Stimulated activated CD4-positive, alpha-beta T cell treated with anti-CD3 and anti-CD28 coated beads, Interleukin-1b, Interleukin-23, amount 100 ng/mL, for 48 hours (primary cell): ENCODE results near the gene UNC45B.
A peak's percentile ranks its signal among the peaks of the same experiment; 100 is the strongest.
"Not testable (repeated sequence)": the region's sequence is repeated elsewhere in the genome, so short reads cannot be mapped to it uniquely, and the experiment has no call there.

Source experiments
- DNase-seq: peaks from one replicate; pipeline ENCODE4 v3.0.0-alpha.2; 2020

UNC45B gene

DNA sequence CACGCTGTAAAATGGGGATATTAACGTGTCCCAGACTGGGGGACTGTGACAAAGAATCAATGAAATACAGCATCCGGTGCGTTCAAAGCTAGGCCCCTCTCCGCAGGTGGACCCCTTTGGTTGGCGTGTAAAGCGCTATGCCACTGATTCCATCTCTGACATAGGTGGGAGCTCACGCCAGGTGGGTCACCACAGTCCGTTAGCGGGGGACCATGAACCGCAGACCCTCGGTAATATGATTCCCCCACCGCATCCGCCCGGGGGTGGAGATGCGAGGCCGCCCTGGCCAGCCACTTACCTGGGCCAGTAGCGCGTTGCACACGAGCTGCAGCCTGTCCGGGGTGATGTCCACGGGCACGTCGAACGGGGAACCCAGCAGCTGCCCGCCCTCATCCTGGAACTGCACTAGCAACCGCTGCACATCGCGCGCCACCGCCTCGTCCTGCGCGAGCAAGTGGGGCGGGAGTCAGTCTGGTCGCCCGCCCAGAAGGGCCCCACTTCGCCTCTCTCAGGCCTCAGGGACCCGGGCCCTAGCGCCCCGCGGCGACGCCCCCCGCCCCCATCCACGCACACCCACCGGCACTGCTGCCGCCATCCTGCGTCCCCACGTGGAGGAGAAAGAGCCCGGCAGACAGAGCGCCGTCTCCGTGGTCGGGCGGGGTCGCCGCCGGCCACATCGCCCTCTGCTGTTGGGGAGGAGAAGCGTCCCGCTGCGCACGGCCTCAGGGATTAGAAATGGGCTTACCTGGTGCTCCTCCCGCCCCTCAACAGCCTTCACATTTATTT, 5.7 kb upstream of the UNC45B start, which contains the start of gene NLE1:
Gene NLE1, minus strand, starts transcription at position 623 of the 786 bp plus-strand sequence. Its CDS starts 28 bp downstream, at position 595.
- peak; percentile 89 for DNase-seq

DNA sequence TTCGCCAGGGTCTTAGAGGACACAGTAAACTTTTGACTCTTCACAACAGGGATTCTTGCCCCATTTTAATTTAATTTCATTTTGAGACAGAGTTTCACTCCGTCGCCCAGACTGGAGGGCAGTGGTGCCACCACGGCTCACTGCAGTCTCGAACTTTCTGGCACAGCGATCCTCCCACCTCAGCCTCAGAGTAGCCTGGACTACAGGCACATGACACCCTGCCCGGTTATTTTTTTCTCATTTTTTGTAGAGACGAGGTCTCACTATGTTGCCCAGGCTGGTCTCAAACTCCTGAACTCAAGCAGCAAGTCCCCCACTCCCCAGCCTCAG, 5.2 kb upstream of the UNC45B start:
- DNase-seq = no peak

DNA sequence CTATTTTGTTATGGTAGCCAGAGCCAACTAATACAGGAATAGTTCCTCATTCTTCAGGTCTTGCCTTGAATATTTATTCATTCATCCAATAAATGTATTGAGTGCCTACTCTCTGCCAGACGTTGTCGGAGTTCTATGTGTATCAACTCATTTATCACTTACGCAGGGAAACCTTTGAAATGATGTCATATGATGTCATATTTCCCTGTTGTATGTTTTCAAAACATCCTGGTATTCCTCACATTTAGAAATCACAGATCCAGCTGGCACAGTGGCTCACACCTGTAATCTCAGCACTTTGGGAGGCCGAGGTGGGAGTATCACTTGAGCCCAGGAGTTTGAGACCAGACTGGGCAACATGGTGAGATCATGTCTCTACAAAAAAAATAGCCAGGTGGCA, 2.8 kb upstream of the UNC45B start:
- no peak for DNase-seq

DNA sequence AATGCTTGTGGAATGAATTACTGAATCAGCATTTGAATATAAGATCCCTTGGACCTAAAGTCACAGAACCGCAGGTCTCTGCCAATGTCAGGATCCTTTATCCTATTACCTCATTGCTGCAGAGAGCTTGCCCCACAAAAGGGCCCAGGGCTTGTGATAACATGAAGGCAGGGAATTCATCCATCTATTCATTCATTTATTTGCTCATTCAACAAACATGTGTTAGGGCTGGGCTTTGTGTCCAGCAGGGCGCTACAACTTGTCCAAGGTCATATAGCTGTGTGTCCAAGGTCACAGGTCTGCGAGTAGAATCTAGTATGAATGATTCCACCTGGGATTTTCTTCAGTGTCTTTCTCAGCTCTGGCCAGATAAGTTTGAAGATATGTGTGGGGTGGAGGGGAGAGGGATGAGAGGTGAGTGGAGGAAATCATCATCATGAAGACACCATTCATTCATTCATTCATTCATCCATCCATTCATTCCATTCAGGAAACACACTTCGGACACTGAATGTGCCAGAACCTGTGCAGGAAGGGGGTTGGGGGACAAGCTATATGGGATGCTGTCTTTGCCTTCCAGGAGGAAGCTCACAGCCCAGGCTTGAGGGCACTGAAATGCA, 1.3 kb upstream of the UNC45B start:
- no peak for DNase-seq

DNA sequence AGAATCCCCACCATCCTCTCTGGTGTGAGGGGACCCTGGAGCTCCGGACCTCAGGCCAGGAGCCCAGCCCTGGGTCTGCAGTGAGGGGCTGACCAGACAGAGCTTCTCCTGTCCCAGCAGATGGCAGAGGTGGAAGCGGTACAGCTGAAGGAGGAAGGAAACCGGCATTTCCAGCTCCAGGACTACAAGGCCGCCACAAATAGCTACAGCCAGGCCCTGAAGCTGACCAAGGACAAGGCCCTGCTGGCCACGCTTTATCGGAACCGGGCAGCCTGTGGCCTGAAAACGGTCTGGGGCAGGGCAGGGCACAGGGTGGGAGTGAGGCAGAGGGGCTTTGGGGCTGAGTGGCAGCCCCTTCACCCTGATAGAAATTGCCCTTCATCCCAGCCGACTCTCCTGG, 527 bp downstream of the UNC45B start:
- DNase-seq = no peak

DNA sequence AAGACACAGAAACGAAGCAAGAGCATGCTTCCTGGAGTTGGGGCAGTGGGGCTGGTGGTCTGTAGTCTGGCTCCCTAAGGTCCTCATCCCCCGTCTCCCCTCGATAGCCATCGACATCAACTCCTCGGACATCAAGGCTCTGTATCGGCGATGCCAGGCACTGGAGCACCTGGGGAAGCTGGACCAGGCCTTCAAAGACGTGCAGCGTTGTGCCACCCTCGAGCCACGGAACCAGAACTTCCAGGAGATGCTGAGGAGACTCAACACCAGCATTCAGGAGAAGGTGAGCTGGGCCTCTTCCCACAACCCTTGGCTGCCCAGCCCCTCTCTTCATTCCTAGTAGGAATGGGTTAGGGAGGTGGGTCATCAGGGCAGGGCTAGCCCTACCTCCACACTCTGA, 2.3 kb downstream of the UNC45B start:
- DNase-seq = no peak

DNA sequence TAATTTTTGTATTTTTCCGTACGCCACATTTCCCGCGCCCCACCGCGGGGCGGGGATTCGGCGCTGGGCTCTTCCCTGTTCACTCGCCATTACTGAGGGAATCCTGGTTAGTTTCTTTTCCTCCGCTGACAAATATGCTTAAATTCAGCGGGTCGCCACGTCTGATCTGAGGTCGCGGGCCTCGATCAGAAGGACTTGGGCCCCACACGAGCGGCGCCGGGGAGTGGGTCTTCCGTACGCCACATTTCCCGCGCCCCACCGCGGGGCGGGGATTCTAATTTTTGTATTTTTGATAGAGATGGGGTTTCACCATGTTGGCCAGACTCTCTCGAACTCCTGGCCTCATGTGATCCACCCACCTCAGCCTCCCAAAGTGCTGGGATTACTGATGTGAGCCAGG, 3.5 kb downstream of the UNC45B start:
- DNase-seq = not testable (repeated sequence)

DNA sequence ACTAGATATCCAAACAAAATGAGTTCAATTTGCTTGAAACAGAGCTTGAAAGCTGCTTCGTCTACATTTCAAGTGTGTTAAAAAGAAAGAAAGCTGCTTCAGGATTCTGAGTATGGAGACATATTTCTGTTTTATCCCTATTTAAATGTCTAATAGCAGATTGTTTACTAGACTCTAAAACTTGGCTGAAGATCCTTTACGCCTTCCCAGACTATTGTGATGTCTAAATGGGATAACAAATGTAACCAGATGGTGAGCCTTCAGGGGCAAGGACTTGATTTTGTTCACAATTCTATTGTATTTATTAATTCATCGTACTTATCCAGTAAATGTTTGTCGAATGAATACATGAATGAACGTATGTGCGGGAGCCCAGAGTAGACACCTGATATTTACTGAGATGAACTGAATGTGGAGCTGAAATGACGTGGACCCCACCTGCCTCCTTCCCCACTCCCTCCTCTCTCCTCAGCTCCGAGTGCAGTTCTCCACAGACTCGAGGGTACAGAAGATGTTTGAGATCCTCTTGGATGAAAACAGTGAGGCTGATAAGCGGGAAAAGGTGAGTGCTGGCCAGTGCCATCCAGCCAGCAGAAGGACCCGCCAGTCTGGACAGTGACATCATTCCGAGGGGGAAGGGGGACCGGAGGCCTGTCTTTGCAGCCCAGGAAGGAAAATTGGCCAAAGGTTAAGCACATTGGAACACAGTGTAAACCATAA, 5.0 kb downstream of the UNC45B start:
- DNase-seq = no peak

DNA sequence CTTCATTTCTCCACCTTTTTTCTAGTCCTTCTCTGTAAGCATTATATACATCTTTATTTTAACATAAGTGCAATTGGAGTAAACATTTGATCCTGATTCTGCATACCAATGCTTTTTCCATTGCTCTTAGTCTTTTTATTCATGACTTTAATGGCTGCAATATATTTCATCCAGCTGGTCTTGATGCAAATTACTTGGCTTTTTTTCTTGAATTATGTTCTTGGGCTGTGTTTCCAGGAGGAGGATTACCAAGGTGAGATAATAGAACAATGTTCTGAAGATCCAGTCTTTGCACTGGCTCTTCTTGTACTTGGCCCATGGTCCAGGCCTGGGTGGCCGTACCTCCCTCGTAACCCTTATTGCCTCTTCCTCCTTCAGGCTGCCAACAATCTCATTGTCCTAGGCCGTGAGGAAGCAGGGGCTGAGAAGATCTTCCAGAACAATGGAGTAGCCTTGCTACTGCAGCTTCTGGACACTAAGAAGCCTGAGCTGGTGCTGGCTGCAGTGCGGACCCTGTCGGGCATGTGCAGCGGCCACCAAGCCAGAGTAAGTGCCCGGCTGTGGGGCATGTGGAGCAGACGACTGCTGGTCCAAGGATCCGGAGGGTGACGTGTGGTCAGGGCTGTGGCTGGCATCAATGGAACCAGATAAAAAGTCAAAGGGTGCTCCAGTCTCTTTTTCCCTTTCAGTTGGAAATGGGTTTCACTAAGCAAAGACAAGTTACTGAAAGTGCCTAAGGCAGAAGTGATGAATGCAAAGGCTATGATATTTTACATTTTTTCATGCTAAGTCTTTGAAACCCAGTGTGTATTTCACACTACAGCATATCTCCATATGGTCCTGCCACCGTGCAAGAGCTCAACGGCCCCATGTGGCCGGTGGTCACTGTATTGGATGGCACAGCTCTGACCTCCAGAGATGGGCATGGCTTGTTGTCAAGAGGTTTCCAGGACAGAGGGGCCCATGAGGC, 6.9 kb downstream of the UNC45B start:
- DNase-seq = no peak

DNA sequence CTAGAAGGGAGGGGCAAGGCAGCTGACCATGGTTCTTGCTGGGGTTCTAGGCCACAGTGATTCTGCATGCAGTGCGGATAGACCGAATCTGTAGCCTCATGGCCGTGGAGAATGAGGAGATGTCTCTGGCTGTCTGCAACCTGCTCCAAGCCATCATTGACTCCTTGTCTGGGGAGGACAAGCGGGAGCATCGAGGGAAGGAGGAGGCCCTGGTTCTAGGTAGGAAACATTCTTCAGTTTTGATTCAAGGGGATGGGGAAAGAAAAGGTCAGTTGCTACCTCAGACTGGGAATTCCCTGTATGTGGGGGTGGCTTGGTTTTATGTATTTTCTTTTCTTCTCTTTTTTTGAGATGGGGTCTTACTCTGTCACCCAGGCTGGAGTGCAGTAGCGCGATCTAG, 7.6 kb downstream of the UNC45B start:
- DNase-seq = no peak

DNA sequence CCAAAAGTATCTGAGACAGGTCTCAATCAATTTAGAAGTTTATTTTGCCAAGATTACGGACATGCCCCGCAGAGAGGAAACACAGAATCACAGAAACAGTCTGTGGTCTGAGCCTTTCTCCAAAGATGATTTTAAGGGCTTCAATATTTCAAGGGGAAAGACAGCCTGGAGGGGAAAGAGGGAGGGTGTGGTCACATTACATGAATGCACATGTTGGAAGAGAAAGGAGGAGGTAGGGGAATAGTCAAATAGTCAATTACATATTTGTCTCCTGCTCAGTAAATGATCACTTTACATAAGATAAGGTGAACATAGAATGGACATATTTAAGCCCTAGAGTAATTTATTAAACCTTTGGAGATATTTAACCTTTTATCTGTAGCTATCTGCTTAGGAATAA, 12.3 kb downstream of the UNC45B start:
- DNase-seq = no peak

DNA sequence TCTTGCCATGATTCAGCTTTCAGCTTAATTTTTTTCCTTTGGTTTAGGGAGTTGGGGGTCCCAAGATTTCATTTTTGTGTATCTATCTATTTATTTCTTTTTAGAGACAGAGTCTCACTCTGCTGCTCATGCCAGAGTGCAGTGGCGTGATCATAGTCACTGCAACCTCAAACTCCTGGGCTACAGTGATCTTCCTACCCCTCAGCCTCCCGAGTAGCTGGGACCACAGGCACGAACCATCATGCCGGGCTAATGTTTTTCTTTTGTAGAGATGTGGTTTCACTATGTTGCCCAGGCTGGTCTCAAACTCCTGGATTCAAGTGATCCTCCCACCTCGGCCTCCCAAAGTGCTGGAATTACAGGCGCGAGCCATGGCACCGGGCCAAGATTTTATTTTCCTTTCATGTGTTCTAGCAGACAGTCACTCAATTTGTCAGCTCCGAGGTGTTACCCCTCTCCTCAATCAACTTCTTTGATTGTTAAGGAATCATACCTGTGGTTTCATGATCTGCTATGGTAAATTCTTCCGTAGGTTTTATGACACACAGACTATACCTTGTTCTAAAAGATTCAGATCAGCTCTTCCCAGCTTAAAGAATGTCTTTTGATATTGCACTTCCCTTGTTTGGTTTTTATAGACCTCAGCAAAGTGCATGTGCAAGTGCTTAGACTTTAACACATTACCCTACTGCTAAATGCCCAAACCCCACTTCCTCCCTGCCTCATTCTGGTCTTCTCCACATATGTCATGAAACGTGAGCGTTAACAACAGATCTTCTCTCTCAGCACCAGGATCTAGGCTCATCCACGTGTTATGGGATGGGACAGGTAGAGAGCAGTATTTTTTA, 13.0 kb downstream of the UNC45B start:
- peak; percentile 27 for DNase-seq

DNA sequence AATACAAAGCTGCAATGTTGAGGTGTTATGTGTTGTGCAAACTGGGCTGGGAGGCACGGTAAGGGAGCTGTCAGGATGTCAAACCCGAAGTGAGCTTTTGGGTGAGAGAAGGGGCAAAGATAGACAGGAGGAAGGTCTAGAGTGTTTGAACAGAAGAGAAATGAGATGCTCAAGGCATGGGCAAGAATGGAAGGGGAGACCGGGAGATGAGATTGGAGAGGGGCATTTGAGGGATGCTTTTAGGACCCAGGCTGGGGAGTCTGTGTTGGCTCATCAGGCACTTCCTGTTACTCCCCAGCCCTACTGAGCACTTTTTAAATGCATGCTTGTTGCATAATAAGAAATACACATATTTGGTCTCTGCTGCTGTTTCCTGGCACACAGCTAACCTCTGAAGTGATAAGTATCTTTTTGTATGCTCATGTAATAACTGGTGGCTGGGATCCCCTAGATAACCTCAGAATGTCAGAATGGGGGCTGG, 13.7 kb downstream of the UNC45B start:
- no peak for DNase-seq

DNA sequence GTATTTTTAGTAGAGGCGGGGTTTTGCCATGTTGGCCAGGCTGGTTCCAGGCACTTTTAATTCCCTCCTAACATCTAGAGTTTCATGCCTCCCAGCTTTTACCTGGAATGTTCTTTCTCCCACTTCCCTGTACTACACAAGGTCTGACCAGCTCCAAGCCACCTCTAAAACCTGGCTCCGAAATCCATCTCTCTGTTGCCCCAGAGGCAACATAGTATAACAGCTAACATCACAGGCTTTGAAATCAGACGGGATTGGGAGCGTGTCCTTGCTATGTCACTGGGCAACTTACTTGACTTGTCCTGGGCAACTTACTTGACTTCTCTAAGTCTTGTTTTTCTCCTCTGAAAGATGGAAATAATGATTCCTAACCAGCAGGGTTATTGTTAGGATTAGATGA, 15.1 kb downstream of the UNC45B start:
- no peak for DNase-seq

DNA sequence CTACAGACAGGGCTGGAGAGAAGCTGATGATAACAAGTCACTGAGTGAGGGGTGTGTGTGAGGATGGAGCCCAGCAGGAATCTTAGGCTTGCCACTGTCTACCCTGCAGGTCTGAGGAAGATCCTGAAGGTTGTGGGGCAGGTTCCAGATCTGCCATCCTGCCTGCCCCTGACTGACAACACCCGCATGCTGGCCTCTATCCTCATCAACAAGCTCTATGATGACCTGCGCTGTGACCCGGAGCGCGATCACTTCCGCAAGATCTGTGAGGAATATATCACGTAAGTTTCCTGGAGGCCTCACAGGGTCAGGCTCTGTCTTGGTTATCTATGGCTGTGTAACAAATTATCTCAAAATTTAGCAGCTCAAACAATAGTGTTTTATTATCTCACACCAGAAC, 16.3 kb downstream of the UNC45B start:
- DNase-seq = no peak

DNA sequence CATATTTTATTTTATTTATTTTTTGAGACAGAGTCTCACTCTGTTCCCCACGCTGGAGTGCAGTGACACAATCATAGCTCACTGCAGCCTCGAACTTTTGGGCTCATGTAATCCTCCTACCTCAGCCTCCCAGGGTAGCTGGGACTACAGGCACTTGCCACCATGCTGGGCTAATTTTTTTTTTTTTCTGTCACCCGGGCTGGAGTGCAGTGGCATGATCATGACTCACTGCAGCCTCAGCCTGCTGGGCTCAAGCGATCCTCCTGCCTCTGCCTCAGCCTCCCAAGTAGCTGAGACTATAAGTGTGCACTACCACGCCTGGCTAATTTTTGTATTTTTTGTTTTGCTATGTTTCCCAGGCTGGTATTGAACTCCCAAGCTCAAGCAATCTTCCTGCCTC, 17.1 kb downstream of the UNC45B start:
- DNase-seq = no peak

DNA sequence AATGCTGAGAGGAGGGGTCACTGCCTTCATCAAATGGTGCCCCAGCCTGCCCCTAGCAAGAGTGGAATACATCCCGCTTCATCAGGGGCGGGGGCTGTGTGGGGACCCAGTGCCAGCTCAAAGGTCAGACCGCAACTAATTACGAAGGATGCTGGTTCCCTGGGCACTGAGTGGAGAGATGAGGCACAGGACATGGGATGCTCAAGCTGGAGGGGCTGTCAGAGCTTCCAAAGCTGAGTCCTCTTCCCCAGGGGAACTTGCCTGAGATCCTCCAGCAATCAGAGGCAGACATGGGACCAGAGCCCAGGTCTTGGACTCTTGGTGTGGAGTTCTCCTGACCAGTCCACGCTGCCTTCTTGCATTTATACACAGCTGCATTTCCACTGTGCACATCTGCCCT, 18.9 kb downstream of the UNC45B start:
- DNase-seq = no peak

DNA sequence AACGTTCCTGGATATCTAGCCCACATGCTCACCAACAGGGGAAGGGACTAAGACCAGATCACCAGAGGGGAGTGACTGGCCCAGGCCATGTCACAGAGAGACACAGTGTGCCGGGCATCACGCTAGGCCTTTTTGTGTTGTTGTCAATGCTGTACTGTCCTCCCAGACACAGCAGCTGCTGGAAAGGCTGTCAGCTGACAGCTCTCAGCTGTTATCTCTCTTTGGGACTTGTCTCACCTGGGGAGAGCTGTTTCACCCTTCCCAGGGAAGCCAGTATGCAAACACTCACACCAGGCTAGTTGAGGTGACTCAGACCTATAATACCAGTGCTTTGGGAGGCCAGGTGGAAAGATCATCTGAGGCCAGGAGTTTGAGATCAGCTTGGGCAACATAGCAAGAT, 19.4 kb downstream of the UNC45B start:
- no peak for DNase-seq

DNA sequence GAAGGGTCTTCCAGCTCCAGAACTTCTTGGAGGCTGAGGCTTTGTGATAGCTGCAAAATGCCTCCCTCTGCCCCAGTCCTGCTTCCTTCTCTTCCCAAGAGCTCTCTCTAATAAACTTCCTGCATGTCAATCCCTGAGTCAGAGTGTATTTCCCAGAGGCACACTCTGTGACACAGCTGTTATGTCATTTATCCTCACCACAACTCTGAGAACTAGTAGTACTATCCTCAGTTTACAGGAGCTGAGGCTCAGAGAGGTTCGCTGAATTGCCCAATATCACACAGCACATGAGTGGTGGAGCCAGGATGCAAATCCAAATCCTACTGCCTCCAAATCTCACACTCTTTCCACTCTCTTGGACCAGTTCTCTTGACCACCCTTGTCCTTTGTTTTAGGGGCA, 20.0 kb downstream of the UNC45B start:
- no peak for DNase-seq

DNA sequence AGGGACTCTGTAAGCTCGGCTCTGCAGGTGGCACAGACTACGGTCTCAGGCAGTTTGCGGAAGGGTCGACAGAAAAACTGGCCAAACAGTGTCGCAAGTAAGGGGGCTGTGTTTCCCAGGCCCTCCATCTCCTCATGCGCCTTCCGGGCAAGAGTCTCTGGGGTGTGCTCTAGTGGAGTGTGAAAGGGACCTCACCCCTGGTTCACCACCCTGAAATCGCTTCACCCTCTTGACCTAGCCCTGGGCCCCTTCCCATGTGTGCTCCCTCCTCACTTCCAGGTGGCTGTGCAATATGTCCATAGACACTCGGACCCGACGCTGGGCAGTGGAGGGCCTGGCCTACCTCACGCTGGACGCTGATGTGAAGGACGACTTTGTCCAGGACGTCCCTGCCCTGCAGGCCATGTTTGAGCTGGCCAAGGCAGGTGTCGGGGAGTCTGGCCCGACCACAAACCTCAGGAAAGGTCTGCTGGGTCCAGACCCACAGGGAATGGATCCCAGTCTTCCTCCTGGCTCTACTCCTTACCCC, 22.3 kb downstream of the UNC45B start:
- no peak for DNase-seq

DNA sequence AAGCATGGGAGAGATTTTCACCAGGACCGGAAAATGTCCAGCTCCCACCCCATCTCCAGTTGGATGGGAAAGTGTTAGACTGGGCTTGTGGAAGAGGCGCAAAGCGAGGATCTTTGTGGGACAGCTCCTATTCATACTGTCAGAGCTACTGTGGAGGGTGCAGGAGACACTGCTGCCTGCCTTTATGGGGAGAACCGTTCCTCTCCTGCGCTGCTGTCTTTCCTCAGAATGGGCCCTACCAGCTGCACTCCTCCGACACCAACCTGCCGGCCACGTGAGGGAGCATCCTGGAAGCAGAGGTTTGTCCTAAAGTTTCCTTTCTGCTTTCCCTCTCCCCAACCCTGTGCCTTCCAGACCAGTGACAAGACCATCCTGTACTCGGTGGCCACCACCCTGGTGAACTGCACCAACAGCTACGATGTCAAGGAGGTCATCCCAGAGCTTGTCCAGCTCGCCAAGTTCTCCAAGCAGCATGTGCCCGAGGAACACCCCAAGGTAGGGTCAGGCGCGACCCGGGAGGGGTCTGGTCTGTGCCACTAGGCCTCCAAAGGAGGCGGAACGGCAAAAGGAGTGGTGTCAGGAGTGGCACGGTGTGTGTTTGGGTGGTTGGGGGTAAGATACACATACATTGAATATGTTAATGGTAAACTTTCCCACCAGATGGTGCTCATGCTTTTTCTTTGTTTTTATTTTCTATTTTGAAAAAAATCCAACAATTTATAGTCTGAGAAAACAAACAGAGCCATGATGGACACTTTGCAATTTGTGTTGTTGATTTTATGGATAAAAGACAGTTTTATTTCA, 23.6 kb downstream of the UNC45B start:
- DNase-seq = no peak
